Coronary artery (tissue), 2 donors: ENCODE data around the gene MCM7.

Experiments
- DNase-seq: peaks from one replicate; pipeline ENCODE4 v3.0.0-alpha.2; 2017; ENCODE audit warnings: low spot score
- H3K27ac ChIP-seq, 2 donors: fragments of 200-600 bp; sonication (generic); one replicate each; pipeline ENCODE4 v1.5.1; 2016 to 2019
- H3K4me3 ChIP-seq: fragments of 200-600 bp; sonication (generic); 2 replicates; pipeline ENCODE4 v1.5.1; 2016; ENCODE audit warnings: mild to moderate bottlenecking, moderate library complexity
- TF ChIP-seq, protein P1 (sequence below): fragments of 200-600 bp; sonication (generic); IDR thresholded peaks from one replicate; pipeline ENCODE4 v1.5.1; 2019; ENCODE audit warnings: antibody characterized with exemption

MCM7 gene

DNA sequence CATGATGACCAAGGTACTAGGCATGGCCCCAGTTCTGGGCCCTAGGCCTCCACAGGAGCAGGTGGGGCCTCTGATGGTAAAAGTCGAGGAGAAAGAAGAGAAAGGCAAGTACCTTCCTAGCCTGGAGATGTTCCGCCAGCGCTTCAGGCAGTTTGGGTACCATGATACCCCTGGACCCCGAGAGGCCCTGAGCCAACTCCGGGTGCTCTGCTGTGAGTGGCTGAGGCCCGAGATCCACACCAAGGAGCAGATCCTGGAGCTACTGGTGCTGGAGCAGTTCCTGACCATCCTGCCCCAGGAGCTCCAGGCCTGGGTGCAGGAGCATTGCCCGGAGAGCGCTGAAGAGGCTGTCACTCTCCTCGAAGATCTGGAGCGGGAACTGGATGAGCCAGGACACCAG is 44.2 kb downstream of the MCM7 start:
- no peak overlapping the region for H3K4me3 ChIP-seq
- no peak overlapping the region for H3K27ac ChIP-seq

DNA sequence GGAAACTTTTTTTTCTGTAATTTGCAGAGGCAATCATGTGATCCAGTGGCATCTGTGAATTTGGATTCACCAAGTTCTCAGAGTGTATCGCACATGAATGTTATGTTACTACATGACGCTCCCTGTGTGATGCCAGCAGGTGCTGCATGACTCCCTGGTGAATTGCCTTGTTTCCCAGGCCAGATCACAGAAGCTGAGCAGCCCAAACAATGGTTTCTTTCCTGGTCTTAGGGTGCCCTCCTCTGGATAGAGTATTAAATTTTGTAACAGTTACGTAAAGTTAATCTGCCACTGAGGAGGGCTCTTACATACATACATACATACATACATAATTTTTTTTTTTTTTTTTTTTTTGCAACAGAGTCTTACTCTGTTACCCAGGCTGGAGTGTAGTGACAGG is 48.0 kb downstream of the MCM7 start:
- no peak overlapping the region for H3K4me3 ChIP-seq
- no peak overlapping the region for H3K27ac ChIP-seq
- TF ChIP-seq, protein P1, sequence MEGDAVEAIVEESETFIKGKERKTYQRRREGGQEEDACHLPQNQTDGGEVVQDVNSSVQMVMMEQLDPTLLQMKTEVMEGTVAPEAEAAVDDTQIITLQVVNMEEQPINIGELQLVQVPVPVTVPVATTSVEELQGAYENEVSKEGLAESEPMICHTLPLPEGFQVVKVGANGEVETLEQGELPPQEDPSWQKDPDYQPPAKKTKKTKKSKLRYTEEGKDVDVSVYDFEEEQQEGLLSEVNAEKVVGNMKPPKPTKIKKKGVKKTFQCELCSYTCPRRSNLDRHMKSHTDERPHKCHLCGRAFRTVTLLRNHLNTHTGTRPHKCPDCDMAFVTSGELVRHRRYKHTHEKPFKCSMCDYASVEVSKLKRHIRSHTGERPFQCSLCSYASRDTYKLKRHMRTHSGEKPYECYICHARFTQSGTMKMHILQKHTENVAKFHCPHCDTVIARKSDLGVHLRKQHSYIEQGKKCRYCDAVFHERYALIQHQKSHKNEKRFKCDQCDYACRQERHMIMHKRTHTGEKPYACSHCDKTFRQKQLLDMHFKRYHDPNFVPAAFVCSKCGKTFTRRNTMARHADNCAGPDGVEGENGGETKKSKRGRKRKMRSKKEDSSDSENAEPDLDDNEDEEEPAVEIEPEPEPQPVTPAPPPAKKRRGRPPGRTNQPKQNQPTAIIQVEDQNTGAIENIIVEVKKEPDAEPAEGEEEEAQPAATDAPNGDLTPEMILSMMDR: no peak
- no peak for DNase-seq

More for the DNA sequence above, 44.2 kb downstream of the MCM7 start:
- DNase-seq: no peak
- TF ChIP-seq, protein P1: no peak

DNA sequence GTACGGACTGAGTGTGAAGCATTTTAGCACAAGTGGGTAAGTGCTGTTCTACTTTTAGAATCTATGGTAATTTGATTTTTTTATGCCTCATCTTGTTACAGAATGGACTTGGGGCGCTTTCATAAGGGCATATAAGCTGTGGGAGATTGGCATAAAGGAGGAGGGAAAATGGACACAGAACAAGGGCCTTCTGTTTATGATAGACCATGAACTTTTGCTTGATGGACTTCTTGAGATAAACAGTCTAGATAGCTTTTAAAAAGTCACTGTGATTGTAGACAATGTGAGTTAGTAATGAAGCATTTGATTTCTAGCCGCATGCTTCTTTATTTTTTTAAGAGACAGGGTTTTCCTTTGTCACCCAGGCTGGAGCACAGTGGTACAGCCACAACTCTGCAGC is 49.6 kb downstream of the MCM7 start:
- DNase-seq: no peak
- H3K27ac ChIP-seq: no peak overlapping the region

DNA sequence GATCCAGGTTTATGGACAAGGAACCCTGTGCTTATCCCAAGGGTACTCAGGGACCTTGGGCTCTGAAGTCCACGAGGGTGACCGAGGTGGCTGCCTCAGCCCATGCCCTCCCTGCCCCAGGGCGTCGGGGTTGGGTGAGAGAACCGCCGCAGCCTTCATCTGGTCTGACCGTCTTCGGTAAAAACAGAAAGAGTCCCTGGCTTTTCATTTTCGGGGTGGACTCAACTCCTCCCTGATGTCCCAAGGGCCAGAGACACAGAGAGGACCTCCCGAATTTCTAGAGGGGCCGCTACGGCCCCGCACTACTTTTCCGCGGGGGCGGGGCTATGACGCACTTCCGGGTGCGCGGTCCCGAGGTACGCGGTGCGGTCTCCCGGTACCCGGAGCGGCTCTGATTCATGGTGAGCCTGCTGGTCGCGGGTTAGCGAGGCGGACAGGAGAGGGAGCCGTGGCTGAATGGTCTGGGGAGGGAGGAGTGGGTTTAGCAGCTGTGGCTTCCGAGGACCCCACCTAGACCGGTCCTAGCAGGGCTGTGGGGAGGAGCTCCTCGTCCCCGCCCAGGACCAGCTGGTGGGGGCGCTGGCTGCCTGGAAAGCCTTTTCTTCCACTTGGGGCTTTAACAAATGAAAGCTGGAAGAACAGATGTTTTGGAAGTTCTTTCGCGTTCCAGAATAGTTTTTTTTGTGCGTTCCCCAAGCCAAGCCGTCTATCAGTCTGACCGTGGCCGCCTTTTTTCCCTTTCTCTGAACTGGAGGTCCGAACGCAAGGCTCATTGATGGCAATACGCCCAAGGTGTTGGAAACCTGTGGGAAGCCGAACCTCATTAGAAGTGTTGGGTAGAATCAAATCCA is 51.5 kb downstream of the MCM7 start, which contains the start of gene ZSCAN21:
Gene ZSCAN21, plus strand, starts transcription at position 334 of the 851 bp plus-strand sequence. CDS start 7,233 bp downstream, outside the sequence.
- TF ChIP-seq, protein P1: no peak
- DNase-seq: peak; percentile 94
- Histone ChIP-seq H3K27ac (peak within 1 kb of the TSS; percentile 95 to 98), H3K4me3 (peak within 1 kb of the TSS; percentile 84)

More for the DNA sequence above, 49.6 kb downstream of the MCM7 start:
- TF ChIP-seq, protein P1: no peak
- H3K4me3 ChIP-seq: no peak overlapping the region

DNA sequence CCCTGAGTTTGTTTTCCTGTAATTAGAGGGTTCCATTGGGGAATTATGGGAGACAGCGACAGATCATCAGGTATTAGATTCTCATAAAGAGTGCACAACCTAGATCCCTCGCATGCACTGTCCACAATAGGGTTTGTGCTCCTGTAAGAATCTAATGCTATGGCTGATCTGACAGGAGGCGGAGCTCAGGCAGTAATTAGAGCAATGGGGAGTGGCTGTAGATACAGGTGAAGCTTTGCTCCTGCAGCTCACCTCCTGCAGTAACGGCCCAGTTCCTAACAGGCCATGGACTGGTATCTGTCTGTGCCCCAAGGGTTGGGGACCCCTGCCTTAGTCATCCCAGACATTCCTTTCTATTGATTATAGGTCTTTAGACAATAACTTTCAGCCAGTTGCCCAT is 52.5 kb downstream of the MCM7 start:
- TF ChIP-seq, protein P1: no peak
- no peak overlapping the region for H3K27ac ChIP-seq
- H3K4me3 ChIP-seq: no peak overlapping the region
- DNase-seq: no peak

DNA sequence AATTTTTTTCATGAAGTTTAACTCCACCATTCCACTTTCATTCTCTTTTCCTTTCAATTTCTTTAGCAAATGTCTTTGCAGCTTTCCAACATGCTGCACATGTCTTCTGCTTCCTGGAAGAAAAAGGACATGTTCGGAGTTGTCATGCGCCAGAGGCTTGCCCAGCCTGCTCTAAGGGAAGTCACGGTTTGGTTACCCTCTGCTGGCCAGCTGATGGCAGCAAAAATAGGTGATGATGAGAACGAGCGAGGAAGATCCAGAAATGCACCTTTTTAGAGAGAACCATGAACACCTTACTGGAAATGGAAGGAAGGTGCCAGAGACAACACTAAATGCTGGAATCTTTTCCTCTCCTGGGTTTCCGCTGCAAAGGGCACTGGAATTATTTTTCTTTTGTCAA is 56.5 kb downstream of the MCM7 start:
- no peak overlapping the region for H3K27ac ChIP-seq
- TF ChIP-seq, protein P1: no peak
- H3K4me3 ChIP-seq: no peak overlapping the region
- DNase-seq: no peak
